GM18498 (cell line): ENCODE results near the gene MGST3.
"Not testable (repeated sequence)": the region's sequence is repeated elsewhere in the genome, so short reads cannot be mapped to it uniquely, and the experiment has no call there.

Experiments
- ATAC-seq: cut with Tn5 transposase; IDR thresholded peaks from one replicate; pipeline ENCODE4 v1.9.1; 2021; ENCODE audit warnings: mild to moderate bottlenecking, moderate library complexity; ENCODE audit not compliant: unreplicated experiment

MGST3 gene

DNA sequence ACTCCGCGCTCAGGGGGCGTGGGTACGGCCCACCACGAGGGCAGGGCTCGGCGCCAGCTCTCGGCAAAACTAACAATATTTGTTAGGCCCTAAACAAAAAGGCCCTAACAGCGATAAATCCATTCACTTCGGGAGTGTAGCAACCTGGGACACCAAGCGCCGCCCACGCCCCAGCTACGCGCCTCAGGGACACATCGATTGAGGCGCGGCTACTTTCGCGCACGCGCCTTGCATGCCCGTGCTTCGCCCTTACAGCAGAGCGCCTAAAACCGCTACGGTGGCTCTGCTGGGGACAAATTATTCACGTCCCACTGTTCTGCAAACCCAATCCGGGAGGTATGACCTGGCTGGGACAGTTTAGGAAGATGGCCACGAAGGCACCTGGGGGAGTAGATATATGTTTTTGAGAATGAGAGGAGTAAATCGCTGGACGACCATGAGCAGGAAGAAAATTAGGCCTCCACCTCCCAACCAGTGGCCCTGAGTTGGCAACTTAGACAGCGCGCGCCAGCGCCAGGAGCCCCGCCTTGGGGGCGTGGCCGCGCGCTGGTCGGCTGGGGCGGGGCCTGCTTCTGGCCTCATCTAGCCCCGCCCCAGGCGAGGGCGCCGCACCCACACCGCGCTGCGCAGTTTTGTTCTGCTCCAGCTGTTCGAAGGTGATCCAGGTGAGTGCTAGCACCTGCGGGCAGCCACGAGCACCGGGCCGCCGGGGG lies at the start of gene MGST3:
TSS of gene MGST3 (plus strand) at position 606 of the 713 bp plus-strand sequence. CDS start 18,614 bp downstream, outside the sequence.
- peak; percentile 93 for ATAC-seq

DNA sequence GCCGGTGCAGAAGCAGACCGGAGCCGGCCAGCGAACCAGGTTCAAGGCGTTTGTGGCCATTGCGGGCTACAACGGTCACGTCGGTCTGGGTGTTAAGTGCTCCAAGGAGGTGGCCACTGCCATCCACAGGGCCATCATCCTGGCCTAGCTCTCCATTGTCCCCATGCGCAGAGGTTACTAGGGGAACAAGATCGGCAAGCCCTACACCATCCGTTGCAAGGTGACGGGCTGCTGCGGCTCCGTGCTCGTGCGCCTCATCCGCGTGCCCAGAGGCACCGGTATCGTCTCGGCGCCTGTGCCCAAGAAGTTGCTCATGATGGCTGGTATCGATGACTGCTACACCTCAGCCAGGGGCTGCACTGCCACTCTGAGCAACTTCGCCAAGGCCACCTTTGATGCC lies 49.1 kb upstream of the MGST3 start:
- ATAC-seq: no peak

DNA sequence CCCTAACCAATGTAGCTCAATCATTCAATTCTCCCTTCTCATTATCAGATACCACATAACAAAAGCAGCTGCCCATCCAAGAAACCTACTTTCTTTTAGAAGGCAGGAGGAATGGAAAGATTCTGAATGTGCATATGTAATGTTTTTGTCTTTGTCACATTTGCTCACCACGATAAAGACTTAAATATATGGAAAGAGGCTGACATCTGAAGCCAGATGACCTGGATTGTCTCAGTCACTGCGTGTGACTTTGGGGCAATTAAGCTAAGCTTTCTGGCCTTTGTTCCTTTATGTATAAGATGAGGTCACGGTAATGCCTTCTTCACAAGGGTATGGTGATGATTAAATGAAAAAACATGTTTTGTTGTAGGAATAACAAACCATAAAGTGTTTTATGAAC lies 44.6 kb upstream of the MGST3 start:
- no peak for ATAC-seq

DNA sequence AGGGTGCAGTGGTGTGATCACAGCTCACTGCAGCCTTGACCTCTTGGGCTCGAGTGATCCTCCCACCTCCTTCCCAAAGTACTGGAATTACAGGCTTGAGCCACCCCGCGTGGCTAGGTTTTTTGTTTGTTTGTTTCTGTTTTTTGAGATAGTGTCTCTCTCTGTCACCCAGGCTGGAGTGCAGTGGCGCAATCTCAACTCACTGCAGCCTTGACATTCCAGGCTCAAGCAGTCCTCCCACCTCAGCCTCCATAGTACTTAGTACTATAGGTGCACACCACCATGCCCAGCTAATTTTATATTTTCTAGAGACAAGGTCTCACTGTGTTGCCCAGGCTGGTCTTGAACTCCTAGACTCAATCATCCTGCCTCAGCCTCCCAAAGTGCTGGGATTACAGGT lies 39.6 kb upstream of the MGST3 start:
- not testable (repeated sequence) for ATAC-seq

DNA sequence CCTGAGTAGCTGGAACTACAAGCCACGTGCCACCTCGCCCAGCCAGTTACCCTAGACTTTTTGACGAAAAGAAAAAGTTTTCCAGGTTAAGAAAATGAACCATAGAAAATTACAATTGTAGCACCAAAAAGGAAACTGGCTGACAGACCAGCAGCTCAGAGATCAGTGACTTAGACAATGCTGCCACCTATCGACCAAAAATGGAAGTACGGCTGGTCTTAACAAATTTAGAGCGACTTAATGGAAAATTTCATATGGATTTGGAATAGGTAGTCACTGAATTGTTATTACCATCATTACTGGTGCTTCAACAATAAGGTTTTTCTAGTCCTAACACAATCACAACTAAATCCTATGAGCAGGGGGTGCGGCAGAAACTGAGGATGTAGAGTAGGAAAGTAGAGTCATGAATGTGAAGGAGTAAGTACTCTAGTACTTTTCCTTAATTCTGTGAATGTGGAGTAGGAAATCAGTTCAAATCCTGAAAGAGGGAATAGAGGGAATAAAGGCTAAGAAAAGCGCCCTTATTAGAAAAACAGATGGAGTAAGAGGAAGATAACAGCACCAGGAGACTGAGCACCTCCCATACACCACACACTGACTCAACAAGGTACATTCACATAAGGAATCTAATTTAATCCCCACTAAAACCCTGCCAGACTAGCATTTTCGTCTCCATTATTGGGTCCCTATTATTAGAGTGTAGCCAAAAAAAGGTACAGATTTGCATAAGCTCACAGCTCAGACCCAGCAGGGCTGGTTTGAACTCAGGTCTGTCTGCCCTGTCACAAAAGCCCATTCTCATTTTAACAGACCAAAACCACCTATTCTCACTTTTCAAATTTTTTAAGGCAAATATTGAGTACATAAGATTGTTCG lies 37.9 kb upstream of the MGST3 start:
- ATAC-seq: peak; percentile 31

DNA sequence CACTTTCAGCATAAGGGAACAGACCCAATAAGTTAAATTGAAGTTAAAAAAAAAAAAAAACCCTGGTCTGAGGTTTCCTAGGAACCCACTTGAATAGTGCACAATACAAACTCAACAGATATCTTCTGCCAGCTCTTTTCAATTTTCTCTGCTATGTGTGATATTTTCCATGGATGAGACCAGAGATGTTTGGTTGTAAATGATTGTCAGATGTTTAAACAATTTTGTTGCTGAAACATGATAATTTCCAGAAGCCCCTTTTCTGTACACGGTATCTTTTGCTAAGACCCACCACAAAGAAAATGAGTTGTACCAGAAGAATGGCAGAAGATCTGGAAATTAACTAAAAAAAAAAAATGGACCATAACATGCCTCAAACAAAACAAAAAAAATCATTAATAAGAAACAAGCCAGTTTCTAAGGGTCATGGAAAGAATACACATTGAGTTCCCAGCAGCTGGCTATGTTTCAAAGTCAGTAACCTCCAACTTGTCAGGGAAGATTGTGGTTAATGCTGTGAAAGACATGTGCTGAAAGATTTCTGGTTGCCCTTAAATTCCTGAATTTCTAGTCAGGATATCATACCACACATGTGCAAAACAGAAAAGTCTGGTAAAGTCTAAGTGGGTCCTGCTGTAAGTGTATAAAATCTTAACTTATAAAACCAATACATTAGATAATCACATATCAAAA lies 35.6 kb upstream of the MGST3 start:
- ATAC-seq: no peak

DNA sequence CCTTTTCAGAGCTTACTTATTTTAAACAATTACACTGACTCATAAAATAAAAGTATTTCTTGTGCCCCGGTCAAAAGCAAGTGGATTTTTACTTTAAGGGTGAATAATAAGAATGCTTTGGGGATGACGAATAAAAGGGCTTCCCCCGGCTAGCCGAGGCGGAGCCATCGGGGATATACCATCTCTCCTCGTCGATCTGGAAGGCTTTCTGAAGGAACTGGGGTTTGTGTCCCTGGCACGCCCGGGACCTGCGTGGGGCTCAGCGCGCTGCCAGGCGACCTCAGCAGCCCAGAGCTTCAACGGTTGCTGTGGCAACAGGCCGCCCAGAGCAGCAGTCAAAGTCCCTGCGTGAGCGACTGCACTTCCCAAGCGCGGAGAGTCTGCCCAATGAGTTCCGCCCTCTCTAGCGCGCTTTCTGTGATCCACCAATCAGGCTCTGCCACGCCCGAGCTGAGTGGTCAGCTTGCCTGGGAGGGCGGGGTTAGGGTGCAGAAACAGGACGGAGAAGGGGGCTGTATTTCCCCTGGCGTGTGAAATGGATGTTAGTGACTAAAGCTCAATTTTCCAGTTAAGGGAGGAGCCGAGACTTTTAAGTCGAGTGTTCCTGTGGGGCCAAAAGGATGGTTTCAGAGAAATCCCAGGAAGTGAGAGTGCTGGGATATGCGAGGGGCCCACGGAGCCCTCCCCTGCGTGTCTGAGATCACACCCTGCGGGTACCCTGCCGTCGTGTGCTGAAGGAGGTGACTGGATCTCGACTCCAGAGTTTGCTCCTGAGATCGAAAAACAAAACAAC lies 33.0 kb upstream of the MGST3 start:
- ATAC-seq: peak; percentile 97

DNA sequence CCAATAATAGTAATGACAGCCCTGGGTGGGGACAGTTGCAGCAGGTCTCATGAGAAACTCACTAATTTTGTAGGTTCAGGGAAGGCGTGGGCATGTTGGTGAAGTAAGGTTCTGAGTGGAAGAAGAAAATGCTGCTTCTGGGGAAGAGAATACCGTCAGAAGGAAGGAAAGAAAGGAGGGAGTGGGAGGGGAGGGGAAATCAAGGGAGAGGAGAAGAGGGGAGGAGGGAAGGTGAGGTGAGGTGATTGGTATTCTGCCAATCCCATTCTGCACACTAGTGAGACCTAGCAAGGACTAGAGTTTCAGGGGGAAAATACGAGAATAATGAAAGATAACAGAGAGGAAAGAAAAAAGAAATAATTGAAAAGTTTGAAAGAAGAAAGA lies 32.4 kb upstream of the MGST3 start:
- no peak for ATAC-seq

DNA sequence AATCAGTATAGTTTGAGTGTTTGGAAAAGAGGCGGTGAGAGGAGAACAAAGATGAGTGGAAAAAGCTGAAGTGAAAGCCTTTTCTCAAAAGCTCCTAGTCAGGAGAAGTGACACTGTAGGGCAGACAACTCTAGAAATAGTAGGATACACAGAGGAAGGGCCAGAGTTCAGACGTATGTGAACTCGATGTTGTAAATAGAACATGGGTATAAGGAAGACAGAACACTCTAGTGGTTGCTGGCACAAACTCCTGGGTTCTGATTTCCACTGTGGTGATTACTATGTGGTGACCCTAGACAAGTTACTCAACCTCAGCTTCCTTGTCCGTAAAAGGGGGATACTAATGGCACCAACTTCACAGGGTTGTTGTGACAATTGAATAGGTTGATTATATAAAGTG lies 30.2 kb upstream of the MGST3 start:
- ATAC-seq: no peak

DNA sequence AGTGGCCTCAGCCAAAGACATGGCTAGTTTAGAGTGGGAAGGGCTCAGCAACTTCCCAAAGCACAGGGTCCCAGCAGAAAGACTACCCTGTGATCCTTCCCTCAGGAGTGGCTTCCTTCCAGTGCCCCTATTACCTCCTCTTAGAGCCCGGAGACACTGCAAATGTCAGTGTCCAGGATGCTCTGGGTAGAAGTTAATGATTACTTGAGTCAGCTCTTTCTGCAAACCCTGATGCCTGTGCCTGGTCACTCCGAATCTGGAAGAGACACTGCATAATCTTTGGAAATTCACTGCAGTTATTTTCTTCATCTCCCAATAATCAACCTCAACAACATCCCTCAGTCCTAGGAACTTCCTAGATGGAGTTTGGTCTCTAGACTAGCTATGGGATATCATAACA lies 27.2 kb upstream of the MGST3 start:
- no peak for ATAC-seq

DNA sequence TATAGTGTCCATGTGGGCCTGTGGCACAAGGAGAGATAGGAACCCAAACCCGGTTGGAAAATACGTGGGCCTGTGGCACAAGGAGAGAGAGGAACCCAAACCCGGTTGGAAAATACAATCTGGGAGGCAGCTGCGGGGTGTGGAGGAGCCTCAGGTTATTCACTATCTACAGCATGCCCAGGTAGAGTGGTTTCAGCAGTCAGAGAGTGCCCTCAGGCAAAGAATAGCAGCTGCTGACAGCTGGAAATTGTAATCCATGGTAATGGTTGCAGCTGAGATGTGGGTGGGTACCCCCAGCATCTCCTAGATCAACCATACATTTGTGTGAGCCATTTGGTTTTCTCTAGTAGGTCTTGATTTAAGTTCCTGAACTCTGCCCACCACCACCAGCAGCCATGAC lies 25.8 kb upstream of the MGST3 start:
- no peak for ATAC-seq

DNA sequence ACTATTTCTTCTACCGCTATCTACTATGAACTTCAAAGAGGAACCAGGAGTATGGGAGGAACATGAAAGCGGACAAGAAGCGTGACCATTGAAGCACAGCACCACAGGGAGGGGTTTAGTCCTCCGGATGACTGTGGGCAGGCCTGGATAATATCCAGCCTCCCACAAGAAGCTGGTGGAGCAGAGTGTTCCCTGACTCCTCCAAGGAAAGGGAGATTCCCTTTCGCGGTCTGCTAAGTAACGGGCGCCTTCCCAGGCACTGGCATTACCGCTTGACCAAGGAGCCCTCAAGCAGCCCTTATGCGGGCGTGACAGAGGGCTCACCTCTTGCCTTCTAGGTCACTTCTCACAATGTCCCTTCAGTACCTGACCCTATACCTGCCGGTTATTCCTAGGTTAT lies 24.4 kb upstream of the MGST3 start:
- ATAC-seq: not testable (repeated sequence)

DNA sequence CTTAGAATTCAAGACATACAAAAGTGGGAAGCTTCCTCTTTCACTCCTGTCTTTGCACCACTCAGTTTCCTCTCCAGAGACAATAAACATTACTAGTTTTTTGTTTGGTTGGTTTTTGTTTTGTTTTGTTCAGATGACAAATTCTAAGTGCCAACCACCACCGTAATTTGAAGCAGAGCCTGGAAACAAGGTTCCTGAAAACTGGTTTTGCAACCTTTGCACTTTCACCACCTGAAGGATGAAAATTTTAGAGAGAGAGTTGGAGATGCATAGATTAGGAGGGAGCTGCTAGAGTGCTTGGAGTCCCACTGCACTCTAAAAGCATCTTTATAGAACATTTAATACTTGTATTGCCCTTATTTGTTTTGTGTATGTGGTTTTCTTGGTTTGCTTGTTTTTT lies 20.2 kb upstream of the MGST3 start:
- no peak for ATAC-seq

DNA sequence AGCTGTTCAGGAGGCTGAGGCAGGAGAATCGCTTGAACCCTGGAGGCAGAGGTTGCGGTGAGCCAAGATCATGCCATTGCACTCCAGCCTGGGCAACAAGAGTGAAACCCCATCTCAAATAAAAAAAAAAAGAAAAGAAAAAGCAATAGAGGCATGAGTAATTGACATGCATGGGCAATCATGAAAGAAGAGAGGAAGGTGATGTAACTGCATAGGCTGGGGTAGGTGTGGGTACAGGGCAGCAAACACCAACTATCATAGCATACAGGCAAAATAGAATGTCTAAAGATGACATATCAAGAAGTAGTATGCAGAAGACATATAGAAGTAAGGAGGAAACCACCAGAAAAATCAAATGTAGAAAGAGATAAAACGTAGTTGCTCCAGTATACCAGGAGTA lies 19.0 kb upstream of the MGST3 start:
- ATAC-seq: no peak

DNA sequence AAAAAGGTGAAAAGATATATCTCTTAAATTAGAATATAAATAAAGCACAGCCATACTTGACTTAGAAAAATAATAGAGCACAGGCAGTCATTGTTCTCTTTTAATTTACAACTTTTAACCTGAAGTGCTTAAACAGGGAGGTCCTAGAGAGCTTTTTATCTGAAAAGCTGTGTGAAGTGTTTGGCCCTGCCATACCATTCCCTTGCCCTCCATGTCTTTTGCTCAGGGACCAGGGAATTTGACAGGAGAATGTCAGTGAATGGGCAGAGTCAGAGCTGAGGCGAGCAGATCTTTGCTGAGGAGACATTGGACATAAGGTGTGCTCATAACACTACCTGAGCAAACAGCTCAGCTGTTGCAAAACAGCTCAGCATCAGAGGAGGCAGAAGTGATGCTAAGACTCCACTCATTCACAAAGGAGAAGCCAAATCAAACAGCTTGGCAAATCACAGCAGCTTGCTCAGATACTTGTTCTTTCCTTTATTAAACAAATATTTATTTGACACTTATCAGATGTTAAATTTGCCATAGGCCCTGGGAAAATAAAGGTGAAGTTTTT lies 14.9 kb upstream of the MGST3 start:
- ATAC-seq: no peak

DNA sequence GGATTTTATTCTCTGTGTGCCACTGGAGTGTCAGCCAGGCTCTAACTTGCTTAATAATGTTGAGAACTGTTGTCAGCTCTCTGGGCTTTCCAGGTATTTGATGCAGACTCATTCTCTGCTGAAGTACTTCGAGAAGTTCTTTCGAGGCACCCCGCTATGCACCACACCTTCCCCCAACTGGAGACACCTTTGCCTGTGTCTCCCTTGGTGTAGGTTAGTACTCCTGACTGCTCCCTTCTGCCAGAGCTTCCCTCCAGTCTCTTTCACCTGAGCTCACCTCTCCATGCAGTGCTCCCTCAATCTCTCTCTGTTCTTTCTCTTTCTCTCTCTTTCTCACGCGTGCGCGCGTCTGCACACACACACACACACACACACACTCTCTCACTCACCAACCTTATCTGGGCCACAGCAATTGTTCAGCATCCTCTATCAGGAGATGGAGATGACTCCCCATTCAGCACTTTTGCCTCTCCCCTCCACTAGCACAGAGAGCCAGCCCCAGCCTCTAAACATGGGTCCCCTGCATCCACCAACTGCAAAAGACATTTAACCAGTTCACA lies 14.0 kb upstream of the MGST3 start:
- no peak for ATAC-seq

DNA sequence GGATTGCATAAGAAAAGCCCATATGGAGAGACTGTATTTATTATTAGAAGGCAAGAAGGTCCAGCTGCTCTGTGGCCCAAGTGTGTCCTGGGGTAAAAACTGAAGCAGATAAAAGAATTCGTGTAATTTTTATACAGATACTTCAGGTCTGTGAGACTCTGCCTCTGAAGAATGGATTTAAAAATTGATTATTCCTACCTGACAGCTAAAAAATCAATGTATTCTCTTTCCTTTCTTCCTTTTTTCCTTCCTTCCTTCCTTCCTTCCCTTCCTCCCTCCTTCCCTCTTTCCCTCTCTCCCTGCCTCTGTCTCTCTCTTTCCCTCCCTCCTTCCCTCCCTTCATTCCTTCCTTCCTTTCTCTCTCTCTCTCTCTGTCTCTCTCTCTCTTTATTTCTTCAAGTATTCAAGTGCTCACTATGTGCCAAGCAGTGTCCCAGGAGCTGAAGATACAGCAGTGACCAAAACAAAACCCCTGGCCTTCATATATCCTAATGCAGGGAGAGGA lies 11.3 kb upstream of the MGST3 start:
- no peak for ATAC-seq

DNA sequence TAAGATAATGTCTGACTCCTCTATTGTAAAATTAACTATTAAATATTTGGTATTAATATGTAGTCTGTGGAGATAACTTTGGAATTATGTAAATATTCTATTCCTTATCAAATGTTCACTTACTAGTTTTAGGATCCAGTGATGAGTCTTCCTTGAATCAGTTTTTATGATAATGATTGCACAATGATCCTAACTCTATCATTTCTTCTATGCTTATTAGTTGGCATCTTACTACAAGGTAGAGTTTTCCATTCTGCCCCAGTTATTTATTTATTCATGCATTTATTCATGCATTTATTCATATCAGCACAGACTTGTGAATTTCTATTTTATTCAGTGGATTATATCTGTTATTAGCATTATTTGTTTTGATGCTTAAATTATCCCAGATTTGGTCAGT lies 7.4 kb upstream of the MGST3 start:
- ATAC-seq: no peak

DNA sequence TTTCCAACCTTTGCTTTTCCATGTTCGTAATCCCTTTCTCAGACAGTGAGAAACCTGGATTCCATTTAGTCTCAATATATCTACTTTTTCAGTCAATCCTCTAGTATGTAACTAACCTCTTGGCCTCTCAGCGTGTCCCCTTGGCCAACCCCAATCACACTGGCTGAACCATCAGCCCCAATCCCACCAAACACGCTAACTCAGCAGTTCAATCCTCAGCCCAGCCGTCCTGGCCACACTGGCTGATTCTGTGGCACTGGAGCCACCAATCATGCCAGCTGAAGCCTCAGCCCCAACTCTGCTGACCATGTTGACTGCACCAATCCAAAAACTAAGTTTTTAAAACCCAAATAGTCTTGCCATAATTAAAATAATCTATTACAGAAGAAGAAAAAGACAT lies 6.6 kb upstream of the MGST3 start:
- ATAC-seq: no peak
